ENCODE data around the gene ABLIM3. TPM values are rescaled to one million over a fixed set of nuclear protein-coding genes. Genes with fewer than 3 reads are reported as not detected.
A peak's percentile ranks its signal among the peaks of the same experiment; 100 is the strongest.

The ABLIM3 gene
- total RNA-seq, 4 donors from 2014 or later, result 4.2 to 6.5 (median 4.7) TPM

- in situ Hi-C loops (cut with MboI; ENCODE audit: low pct_ligation_motif_present in 1 of 4, low pct_unique_long_range_greater_than_20kb in 1 of 4, low sequenced_read_pairs in 3 of 4), result loop anchor here in 2 of 4 donors (25.0 kb wide), 1 partner anchor 109 kb away; no protein-coding TSS in a partner anchor
- Histone ChIP-seq H3K4me1 (no peaks in the 10 kb centered on the region), H3K27ac (no peak overlapping the region), H3K27me3 (no peaks in the 10 kb centered on the region), H3K36me3 (no peaks in the 10 kb centered on the region), H3K9me3 (no peaks in the 10 kb centered on the region), H3K4me3 (no peak overlapping the region)
- DNase-seq, result peak; percentile 20
- intact Hi-C loops (cut with DNase I; ENCODE audit: low total_unique reads), result loop anchor here (10.0 kb wide), 1 partner anchor 393 kb away; no protein-coding TSS in a partner anchor
- TF ChIP-seq CTCF (IDR thresholded peaks at IDR 0.05) (peak; percentile 39 to 56 (median 40)), POLR2AphosphoS5 (IDR thresholded peaks at IDR 0.05) (no peak)
- 43 to 53% methylated on average over 9 to 13 of the region's 13 CpGs for WGBS, 2 donors (ENCODE audit: low coverage in 1 of 2)
Observed at GRCh38 chr5:149128023-149128875, 13.0 kb upstream of the ABLIM3 start.

DNA sequence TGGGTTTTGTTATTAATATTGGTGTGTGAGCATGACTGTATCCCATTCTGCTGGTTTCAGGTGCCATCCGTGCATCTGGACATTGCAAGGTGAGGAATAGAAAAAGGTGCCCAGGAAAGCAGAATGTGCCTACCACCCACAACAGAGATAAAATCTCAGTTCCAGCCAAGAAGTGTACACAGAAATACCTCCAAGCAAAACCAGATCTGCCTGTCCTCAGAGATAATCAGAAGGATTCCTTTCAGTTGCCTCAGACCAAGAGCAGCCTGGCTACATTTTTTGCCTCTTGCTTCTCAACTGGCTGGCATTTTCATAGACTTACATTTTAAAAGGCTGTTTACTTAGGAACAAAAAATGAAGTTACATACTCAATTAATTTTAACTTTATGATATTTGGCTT, 12.1 kb upstream of the ABLIM3 start:
- Histone ChIP-seq H3K27ac (no peak overlapping the region), H3K4me1 (no peaks in the 10 kb centered on the region), H3K36me3 (no peaks in the 10 kb centered on the region), H3K9me3 (no peaks in the 10 kb centered on the region), H3K27me3 (no peaks in the 10 kb centered on the region), H3K4me3 (no peak overlapping the region)
- WGBS, 2 donors (ENCODE audit: low coverage in 1 of 2), result 90% methylated on average over 1 of the region's 1 CpG
- DNase-seq, result no peak
- TF ChIP-seq CTCF (IDR thresholded peaks at IDR 0.05) (no peak), POLR2A (IDR thresholded peaks at IDR 0.05) (no peak), EP300 (IDR thresholded peaks at IDR 0.05; ENCODE audit: low read depth) (no peak), POLR2AphosphoS5 (IDR thresholded peaks at IDR 0.05) (no peak)
- intact Hi-C loops (cut with DNase I; ENCODE audit: low total_unique reads), result loop anchor here (10.0 kb wide), 1 partner anchor 394 kb away; no protein-coding TSS in a partner anchor
- in situ Hi-C loops (cut with MboI; ENCODE audit: low pct_ligation_motif_present in 1 of 4, low pct_unique_long_range_greater_than_20kb in 1 of 4, low sequenced_read_pairs in 3 of 4), result loop anchor here in 2 of 4 donors (25.0 kb wide), 1 partner anchor 108 kb away; no protein-coding TSS in a partner anchor

GRCh38 chr5:149130121-149130914, 11.0 kb upstream of the ABLIM3 start:
- no peak for DNase-seq
- no peak for TF ChIP-seq CTCF (IDR thresholded peaks at IDR 0.05)
- WGBS, 2 donors (ENCODE audit: low coverage in 1 of 2), result 48 to 57% methylated on average over 4 to 8 of the region's 8 CpGs
- H3K27ac ChIP-seq, result no peak overlapping the region
- no peaks in the 10 kb centered on the region for H3K27me3 ChIP-seq
- no peaks in the 10 kb centered on the region for H3K36me3 ChIP-seq
- no peaks in the 10 kb centered on the region for H3K9me3 ChIP-seq
- intact Hi-C loops (cut with DNase I; ENCODE audit: low total_unique reads), result no loop called here
- H3K4me1 ChIP-seq, result no peaks in the 10 kb centered on the region
- no peak overlapping the region for H3K4me3 ChIP-seq
- in situ Hi-C loops (cut with MboI; ENCODE audit: low pct_ligation_motif_present in 1 of 4, low pct_unique_long_range_greater_than_20kb in 1 of 4, low sequenced_read_pairs in 3 of 4), result loop anchor here in 2 of 4 donors (25.0 kb wide), 1 partner anchor 107 kb away; no protein-coding TSS in a partner anchor

GRCh38 chr5:149132474-149132873, 8.8 kb upstream of the ABLIM3 start:
- WGBS, 2 donors (ENCODE audit: low coverage in 1 of 2), result 80 to 100% methylated on average over 1 of the region's 1 CpG
- in situ Hi-C loops (cut with MboI; ENCODE audit: low pct_ligation_motif_present in 1 of 4, low pct_unique_long_range_greater_than_20kb in 1 of 4, low sequenced_read_pairs in 3 of 4), result loop anchor here in 2 of 4 donors (25.0 kb wide), 1 partner anchor 105 kb away; no protein-coding TSS in a partner anchor
- TF ChIP-seq EP300 (IDR thresholded peaks at IDR 0.05; ENCODE audit: low read depth) (no peak), CTCF (IDR thresholded peaks at IDR 0.05) (no peak), POLR2A (IDR thresholded peaks at IDR 0.05) (no peak), POLR2AphosphoS5 (IDR thresholded peaks at IDR 0.05) (no peak)

More at GRCh38 chr5:149132474-149132873, 8.8 kb upstream of the ABLIM3 start:
- DNase-seq, result no peak
- Histone ChIP-seq H3K27ac (no peak overlapping the region), H3K36me3 (no peaks in the 10 kb centered on the region), H3K4me3 (no peak overlapping the region), H3K27me3 (peaks cover 8% of the 10 kb centered on the region), H3K9me3 (no peaks in the 10 kb centered on the region), H3K4me1 (no peaks in the 10 kb centered on the region)
- intact Hi-C loops (cut with DNase I; ENCODE audit: low total_unique reads), result no loop called here

All from transverse colon (tissue), 4 donors.